ENCODE measurements around the gene MAP2. TPM values are rescaled to one million over a fixed set of nuclear protein-coding genes. Genes with fewer than 3 reads are reported as not detected.

The MAP2 gene
- total RNA-seq, 2 experiments from 2014 or later = 0.16 TPM; not detected in 1

DNA sequence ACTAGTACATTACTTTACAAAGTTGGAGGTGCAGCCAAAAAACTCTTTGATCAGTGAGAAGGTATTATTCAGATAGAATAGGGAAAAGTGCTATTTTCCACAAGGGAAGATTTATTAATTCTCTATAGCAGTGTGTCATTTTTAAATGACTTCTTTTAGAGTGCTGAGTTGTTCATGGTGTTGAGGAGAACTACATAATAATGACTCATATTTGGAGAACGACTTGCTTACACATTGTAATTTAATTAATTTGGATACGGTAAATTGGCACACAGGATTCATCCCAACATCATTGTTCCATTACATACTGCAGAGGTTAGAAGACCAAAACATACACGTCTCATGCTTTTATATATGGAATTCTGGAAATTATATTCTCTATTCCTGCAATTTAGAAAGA, 22.1 kb upstream of the MAP2 start:
- ATAC-seq (no peak), DNase-seq (no peak)
- Mint-ChIP-seq H3K9me3 (ENCODE audit: low read depth) (peaks cover 2% of the 10 kb centered on the region), H3K27ac (no peak overlapping the region), H3K4me1 (no peaks in the 10 kb centered on the region), H3K36me3 (no peaks in the 10 kb centered on the region), H3K27me3 (no peaks in the 10 kb centered on the region), H3K4me3 (no peak overlapping the region)
- CTCF ChIA-PET = no interaction called here

DNA sequence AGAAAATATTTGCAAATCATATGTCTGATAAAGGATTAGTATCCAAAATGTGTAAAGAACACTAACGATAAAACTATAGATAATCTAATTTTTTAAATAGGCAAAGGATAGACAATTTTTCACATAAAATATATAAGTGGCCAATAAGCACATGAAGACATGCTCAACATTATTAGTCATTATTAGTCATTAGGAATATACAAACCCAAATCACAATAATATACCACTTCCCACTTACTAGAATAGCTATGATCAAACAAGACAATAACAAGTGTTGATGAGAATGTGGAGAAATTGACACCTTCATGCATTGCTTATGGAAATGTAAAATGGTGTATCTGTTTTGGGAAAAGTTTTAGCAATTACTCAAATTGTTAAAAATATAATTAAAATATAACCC, 12.6 kb upstream of the MAP2 start:
- CTCF ChIA-PET = no interaction called here
- H3K36me3 Mint-ChIP-seq = no peaks in the 10 kb centered on the region
- H3K27ac Mint-ChIP-seq = no peak overlapping the region
- H3K9me3 Mint-ChIP-seq (ENCODE audit: low read depth) = peaks cover 2% of the 10 kb centered on the region
- DNase-seq = no peak
- H3K4me1 Mint-ChIP-seq = no peaks in the 10 kb centered on the region
- H3K27me3 Mint-ChIP-seq = no peaks in the 10 kb centered on the region
- H3K4me3 Mint-ChIP-seq = no peak overlapping the region
- ATAC-seq = no peak

DNA sequence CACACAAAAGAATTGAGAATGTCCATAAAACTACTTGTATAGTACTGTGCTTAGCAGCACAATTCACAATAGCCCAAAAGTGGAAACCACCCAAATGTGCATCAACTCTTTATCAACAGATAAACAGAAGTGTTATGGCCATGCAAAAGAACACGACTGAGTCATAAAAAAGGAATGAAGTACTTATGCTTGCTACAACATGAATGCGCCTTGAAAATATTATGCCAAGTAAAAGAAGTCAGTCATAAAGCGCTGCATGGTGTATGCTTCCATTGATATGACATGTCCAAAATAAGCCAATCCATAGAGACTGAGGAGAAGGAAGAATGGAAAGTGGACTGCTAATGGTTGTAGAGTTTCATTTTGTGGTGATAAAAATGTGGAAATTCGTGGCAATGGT, 12.1 kb upstream of the MAP2 start:
- H3K27ac Mint-ChIP-seq = no peak overlapping the region

DNA sequence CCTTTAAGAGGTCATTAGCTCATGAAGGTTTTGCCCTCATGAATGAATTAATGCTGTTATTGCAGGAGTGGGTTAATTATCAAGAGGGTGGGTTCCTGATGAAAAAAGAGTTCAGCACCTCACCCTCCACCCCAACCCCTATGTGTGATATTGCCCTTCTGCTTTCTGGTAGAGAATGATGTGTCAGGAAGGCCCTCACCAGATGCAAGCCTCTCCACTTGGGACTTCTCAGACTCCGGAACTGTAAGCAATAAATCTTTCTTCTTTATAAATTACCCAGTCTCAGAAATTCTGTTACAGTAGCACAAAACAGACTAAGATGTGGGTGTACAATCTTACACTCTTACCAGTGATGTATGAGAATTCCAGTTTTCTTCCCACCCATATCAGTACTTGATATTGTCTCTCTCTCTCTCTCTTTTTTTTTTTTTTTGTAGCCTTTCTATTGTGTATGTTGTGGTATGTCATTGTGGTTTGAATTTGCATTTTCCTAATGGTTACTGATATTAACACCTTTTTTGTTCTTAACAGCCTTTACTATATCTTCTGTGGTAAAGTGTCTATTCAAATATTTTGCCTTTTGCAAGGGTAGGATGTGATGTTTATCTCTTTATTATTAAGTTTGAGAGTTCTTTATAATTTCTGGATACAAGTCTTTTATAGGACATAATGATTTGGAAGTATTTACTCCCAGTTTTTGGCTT, 10.4 kb upstream of the MAP2 start:
- H3K4me3 Mint-ChIP-seq = no peak overlapping the region
- H3K9me3 Mint-ChIP-seq (ENCODE audit: low read depth) = peaks cover 2% of the 10 kb centered on the region
- H3K27ac Mint-ChIP-seq = no peak overlapping the region
- DNase-seq = no peak
- no peak for ATAC-seq
- CTCF ChIA-PET = interaction anchor here (1.1 kb wide), 1 partner anchor 10 kb away, joined by 4 read pairs; the partner anchor contains the start of gene MAP2
- no peaks in the 10 kb centered on the region for H3K36me3 Mint-ChIP-seq
- no peaks in the 10 kb centered on the region for H3K4me1 Mint-ChIP-seq
- no peaks in the 10 kb centered on the region for H3K27me3 Mint-ChIP-seq

More for the DNA sequence above, 12.1 kb upstream of the MAP2 start:
- CTCF ChIA-PET = no interaction called here
- no peaks in the 10 kb centered on the region for H3K36me3 Mint-ChIP-seq
- ATAC-seq (no peak), DNase-seq (no peak)
- H3K4me1 Mint-ChIP-seq = no peaks in the 10 kb centered on the region
- H3K27me3 Mint-ChIP-seq = no peaks in the 10 kb centered on the region
- no peak overlapping the region for H3K4me3 Mint-ChIP-seq
- peaks cover 2% of the 10 kb centered on the region for H3K9me3 Mint-ChIP-seq (ENCODE audit: low read depth)

DNA sequence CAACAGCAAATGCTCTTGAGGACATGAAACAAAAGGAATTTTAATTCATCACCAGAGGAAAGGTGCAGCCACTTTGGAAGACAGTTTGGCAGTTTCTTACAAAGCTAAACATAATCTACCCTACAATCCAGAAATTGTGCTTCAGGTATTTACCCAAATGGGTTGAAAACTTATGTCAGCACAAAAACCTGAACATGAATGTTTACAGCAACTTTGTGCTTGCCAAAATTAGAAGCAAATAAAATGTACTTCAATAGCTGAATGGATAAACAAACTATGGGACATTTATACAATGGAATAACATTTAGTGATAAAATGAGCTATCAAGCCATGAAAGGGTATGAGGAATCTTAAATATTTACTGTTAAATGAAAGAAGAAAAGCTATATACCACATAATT, 6.9 kb upstream of the MAP2 start:
- ATAC-seq = no peak
- no peaks in the 10 kb centered on the region for H3K4me1 Mint-ChIP-seq
- H3K4me3 Mint-ChIP-seq = no peak overlapping the region
- no peaks in the 10 kb centered on the region for H3K36me3 Mint-ChIP-seq
- no peaks in the 10 kb centered on the region for H3K9me3 Mint-ChIP-seq (ENCODE audit: low read depth)
- H3K27ac Mint-ChIP-seq = no peak overlapping the region
- no peak for DNase-seq
- H3K27me3 Mint-ChIP-seq = peaks cover 4% of the 10 kb centered on the region
- CTCF ChIA-PET = no interaction called here

DNA sequence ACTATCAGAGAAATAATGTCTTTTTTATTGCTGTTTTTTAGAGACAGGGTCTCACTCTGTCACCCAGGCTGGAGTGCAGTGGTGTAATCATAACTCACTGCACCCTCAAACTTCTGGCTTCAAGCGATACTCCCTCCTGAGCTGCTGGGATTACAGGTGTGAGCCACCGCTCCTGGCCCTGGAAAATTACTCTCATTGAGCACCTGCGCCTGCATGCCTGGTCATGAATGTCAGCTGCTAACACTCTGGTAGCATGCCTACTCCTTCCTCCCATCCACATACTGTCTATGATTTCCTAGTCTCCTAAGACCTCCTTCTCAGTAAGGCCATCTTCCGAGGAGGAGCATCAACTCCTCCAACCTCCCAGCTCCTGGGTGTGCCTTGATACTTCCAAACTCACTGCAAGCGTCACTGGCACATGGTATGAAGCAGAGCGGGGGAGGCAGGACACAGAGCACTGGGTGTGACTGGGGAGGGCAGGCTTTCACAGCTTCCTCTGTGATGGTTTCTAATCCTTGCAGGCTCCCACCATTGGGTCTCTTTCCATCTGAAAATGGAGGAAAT, 1.6 kb upstream of the MAP2 start:
- Mint-ChIP-seq H3K27me3 (peaks cover 27% of the 10 kb centered on the region), H3K36me3 (no peaks in the 10 kb centered on the region), H3K9me3 (ENCODE audit: low read depth) (no peaks in the 10 kb centered on the region), H3K4me1 (peaks cover 10% of the 10 kb centered on the region), H3K27ac (no peak overlapping the region), H3K4me3 (no peak overlapping the region)
- DNase-seq = no peak
- CTCF ChIA-PET = interaction anchor here (2.0 kb wide), 1 partner anchor 9 kb away, joined by 4 read pairs; no protein-coding TSS in a partner anchor
- no peak for ATAC-seq

DNA sequence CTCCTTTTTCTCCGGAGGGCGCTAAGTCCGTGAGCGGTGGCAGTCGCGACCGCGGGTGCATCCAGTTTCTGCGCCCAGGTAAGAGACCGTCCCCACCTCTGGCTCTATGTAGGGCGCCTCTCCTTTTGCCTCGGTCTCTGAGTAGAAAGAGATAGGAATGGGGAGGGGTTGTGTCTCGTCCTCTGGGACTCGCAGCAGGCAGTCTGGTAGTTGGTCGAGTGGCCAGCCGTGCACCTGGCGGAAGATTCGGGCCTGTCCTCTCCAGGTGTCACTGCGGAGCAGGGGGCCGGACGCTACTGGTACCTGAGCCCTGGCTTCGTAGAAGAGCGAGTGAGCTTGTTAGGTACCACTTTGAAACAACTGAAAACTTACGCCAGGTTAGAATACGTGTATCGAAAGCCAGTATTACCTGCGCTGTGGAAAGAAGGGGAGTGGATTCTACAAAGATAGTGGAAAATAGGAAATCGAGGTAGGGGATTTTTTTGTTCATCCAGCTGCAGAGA, 403 bp downstream of the MAP2 start:
- Mint-ChIP-seq H3K4me1 (peaks cover 10% of the 10 kb centered on the region), H3K9me3 (ENCODE audit: low read depth) (no peaks in the 10 kb centered on the region), H3K27ac (no peak overlapping the region), H3K36me3 (no peaks in the 10 kb centered on the region), H3K27me3 (peaks cover 27% of the 10 kb centered on the region), H3K4me3 (peak overlapping the region; percentile 22)
- ATAC-seq (peak; percentile 20), DNase-seq (no peak)
- CTCF ChIA-PET = interaction anchor here (1.1 to 2.0 kb wide), 3 partner anchors 11 to 1029 kb away, joined by 3 to 4 read pairs (median 3); no protein-coding TSS in a partner anchor

DNA sequence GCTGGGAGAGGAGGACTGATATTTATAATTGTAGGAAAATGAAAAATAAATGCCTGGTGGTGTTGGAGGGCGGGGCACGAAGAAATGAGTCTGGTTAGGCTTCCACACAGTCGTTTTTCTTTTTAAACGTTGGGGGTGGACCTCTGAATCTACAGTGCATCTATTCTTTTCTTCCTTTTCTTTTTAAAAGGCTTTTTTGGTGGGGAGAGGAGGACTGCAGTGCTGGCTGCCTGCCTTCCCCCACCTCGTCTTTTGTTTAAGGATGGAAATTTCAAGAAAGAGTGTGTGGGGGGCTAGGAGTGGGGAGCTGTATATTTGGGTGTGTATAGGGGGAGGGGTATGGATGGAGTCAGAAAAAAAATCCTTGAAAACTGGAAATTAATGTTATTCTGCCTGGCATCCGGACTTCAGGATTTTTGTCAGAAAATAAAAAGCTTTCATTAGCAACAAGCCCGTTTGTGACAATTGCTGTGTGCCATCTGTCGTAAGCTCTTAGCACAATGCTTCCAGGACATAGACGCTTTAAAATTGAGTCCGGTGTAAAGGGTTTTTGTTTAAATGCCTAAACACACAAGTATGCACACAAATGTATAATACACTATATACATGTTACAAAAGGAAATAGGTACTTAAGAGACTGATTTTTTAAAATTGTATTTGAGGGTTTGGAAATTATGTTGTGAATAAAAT, 1.1 kb downstream of the MAP2 start:
- no peak overlapping the region for H3K4me3 Mint-ChIP-seq

DNA sequence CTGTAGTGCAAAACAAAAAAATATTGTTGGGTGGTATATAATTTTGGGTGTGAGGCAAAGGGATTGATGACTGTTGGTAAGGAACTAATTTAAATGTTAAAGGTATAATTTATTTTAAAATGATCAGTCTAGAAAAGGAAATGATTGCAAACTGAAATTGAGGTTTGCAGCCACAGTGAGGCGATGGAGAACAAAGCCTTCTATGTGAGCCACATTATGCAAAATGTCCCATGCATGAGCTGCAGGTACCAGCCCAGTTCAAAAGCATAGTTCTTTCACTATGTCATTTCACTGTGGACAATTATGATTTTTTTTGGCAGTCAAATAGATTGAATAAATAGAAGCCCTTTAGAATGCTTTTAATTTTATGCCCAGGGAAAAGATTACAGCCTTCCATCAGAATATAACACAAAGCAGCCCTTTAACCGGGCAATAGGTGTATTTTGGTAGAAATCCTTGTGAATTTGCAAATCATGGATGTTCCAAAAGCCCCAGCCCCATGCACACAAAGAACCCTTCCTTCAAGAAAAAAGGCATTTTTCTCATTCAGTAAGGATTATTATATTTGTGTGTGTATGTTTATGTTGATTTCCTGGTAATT, 1.7 kb downstream of the MAP2 start:
- H3K4me3 Mint-ChIP-seq = no peak overlapping the region
- H3K27ac Mint-ChIP-seq = no peak overlapping the region

More for the DNA sequence above, 1.1 kb downstream of the MAP2 start:
- Mint-ChIP-seq H3K27me3 (peaks cover 27% of the 10 kb centered on the region), H3K9me3 (ENCODE audit: low read depth) (no peaks in the 10 kb centered on the region), H3K36me3 (no peaks in the 10 kb centered on the region), H3K27ac (no peak overlapping the region), H3K4me1 (peaks cover 10% of the 10 kb centered on the region)
- CTCF ChIA-PET = interaction anchor here (1.4 kb wide), 1 partner anchor 90 kb away, joined by 4 read pairs; no protein-coding TSS in a partner anchor
- DNase-seq (no peak), ATAC-seq (no peak)

DNA sequence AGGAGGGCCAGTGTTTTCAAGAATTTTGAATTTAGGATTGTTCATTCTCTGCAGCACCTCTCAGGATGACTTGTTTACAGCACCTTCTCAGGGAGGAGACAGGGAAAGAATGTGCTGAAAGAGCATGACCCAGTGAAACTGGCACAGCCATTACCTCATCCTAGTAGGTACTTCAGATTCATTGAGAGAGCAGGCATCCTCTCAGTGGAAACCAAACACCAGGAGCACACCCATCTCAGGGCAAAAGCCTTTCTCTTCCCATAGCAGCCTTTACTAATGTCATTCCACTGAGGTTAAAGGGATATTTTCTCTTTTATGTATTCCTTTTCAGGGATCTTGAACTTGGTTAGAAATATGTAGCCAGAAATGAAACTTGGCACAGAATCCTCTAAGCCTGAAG, 2.6 kb downstream of the MAP2 start:
- peaks cover 27% of the 10 kb centered on the region for H3K27me3 Mint-ChIP-seq
- CTCF ChIA-PET = no interaction called here
- peaks cover 10% of the 10 kb centered on the region for H3K4me1 Mint-ChIP-seq
- ATAC-seq = no peak
- no peak overlapping the region for H3K4me3 Mint-ChIP-seq
- H3K27ac Mint-ChIP-seq = no peak overlapping the region
- H3K36me3 Mint-ChIP-seq = no peaks in the 10 kb centered on the region
- H3K9me3 Mint-ChIP-seq (ENCODE audit: low read depth) = no peaks in the 10 kb centered on the region
- no peak for DNase-seq

More for the DNA sequence above, 1.7 kb downstream of the MAP2 start:
- Mint-ChIP-seq H3K27me3 (peaks cover 27% of the 10 kb centered on the region), H3K9me3 (ENCODE audit: low read depth) (no peaks in the 10 kb centered on the region), H3K4me1 (peaks cover 10% of the 10 kb centered on the region), H3K36me3 (no peaks in the 10 kb centered on the region)
- DNase-seq (no peak), ATAC-seq (no peak)
- CTCF ChIA-PET = interaction anchor here (1.4 kb wide), 1 partner anchor 91 kb away, joined by 4 read pairs; no protein-coding TSS in a partner anchor

DNA sequence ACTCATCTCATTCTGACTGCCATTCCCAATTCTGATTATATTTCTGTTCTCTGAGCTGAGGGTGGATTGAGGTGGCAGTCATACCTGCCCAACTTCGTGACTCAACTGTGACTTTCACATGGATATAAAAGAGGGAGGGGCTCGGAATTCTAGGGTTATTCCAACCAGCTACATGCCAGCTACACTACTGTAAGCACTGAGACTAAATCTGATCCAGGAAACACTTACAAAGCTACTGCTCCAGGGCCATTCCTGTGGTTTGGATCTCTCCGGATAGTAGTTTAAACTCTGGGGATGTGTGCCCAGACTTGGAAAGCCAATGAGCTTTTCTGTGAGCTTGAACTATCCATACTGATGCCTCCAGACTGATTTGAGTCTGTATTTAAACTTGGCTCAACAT, 7.9 kb downstream of the MAP2 start:
- Mint-ChIP-seq H3K9me3 (ENCODE audit: low read depth) (no peaks in the 10 kb centered on the region), H3K4me3 (no peak overlapping the region), H3K36me3 (no peaks in the 10 kb centered on the region), H3K4me1 (no peaks in the 10 kb centered on the region), H3K27me3 (no peaks in the 10 kb centered on the region), H3K27ac (no peak overlapping the region)
- CTCF ChIA-PET = no interaction called here
- ATAC-seq = no peak
- no peak for DNase-seq

DNA sequence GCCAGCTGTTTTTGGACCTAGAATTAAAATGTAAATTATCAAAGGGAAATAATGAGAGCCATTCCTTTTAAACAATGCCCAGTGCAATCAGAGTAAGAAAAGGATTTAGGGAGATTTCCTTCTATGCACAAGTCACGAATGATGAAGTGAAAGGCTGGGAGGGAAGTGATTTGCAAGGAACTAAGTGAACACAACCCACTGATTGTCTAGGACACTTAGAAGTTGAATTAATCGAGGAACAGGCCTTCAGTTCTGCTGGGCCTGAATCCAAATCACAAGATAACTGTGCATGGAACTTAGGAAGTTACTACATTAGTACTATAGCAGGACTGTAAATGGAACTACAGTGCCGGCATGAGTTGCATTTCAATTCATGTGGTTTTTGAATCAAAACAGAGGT, 17.7 kb downstream of the MAP2 start:
- Mint-ChIP-seq H3K36me3 (no peaks in the 10 kb centered on the region), H3K27me3 (no peaks in the 10 kb centered on the region), H3K4me1 (no peaks in the 10 kb centered on the region), H3K27ac (no peak overlapping the region), H3K4me3 (no peak overlapping the region), H3K9me3 (ENCODE audit: low read depth) (no peaks in the 10 kb centered on the region)
- no peak for DNase-seq
- CTCF ChIA-PET = no interaction called here
- ATAC-seq = no peak

DNA sequence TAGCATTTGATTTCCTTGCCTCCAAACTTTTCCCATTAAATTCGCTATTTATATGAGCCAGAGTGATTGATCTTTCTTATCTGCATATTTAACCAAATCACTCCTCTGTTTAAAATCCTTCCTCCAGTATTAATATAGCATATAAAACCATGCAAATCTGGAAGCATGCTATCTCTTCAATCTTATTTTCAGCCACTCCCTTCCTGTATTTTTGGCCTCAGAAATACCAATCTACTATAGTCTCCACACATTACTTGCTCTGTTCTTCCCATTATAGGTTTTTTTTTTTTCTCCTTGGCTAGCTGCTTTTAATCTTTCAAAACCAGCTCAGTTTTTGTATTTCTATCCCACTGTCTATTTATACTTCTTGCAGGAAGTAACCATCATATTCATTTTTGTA, 19.1 kb downstream of the MAP2 start:
- ATAC-seq = no peak
- CTCF ChIA-PET = no interaction called here
- DNase-seq = no peak
- Mint-ChIP-seq H3K27me3 (no peaks in the 10 kb centered on the region), H3K4me3 (no peak overlapping the region), H3K36me3 (no peaks in the 10 kb centered on the region), H3K9me3 (ENCODE audit: low read depth) (no peaks in the 10 kb centered on the region), H3K4me1 (no peaks in the 10 kb centered on the region), H3K27ac (no peak overlapping the region)
